HG03575 (cell line): ENCODE results near the gene MAP3K10.
"Not testable (repeated sequence)": the region's sequence is repeated elsewhere in the genome, so short reads cannot be mapped to it uniquely, and the experiment has no call there.

ENCODE experiments used
- ATAC-seq: cut with Tn5 transposase; IDR thresholded peaks from one replicate; pipeline ENCODE4 v1.9.1; 2021; ENCODE audit not compliant: unreplicated experiment, insufficient number of reproducible peaks, low FRiP score; ENCODE audit errors: extremely low read depth

MAP3K10 gene

DNA sequence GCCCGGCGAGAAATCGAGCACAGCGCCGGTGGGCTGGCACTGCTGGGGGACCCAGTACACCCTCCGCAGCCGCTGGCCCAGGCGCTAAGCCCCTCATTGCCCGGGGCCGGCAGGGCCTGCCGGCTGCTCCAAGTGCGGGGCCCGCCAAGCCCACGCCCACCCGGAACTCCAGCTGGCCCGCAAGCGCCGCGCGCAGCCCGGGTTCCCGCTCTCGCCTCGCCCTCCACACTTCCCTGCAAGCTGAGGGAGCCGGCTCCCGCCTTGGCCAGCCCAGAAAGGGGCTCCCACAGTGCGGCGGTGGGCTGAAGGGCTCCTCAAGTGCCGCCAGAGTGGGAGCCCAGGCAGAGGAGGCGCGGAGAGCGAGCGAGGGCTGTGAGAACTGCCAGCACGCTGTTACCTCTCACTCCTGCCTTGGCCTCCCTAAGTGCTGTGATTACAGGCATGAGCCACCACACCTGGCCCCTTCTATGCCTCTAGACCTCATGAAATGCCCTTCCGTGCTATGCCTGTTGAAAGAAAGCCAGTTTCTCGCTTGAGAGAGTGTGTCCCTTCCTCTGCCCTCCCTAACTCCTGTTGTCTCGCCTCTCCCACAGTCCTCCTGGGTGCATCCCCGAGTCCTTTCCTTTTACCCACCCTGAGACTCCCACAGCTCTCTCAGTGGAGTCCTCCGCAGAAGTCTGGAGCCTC, 20.8 kb upstream of the MAP3K10 start:
- not testable (repeated sequence) for ATAC-seq

DNA sequence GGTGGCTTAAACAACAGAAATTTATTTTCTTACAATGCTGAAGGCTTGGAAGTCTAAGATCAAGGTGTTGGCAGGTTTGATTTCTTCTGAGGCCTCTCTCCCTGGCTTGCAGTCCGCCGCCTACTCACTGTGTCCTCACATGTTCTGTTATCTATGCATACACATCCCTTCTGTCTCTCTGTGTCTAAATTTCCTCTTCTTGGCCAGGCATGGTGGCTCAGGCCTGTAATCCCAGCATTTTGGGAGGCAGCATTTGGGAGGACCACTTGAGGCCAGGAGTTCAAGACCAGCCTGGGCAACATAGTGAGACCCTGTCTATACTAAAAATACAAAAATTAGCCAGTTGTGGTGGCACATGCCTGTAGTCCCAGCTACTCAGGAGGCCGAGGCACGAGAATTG, 19.9 kb upstream of the MAP3K10 start:
- ATAC-seq = not testable (repeated sequence)

DNA sequence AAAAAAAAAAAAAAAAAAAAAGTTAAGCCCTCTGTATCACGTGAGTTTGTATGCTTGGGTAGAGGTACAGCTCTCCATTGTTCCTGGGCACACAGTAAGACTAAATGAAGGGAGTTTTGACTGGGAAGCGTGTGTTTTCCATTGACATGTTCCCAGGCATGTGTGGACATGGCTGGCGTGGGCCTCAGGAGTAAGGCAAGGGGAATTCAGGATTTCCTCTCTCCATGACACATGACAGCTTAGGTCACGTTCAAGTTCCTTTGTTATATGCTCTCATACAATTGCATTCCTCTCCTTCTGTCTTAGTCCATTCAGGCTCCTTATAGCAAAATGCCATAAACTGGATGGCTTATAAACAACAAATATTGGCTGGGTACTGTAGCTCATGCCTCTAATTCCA, 17.1 kb upstream of the MAP3K10 start:
- no peak for ATAC-seq

DNA sequence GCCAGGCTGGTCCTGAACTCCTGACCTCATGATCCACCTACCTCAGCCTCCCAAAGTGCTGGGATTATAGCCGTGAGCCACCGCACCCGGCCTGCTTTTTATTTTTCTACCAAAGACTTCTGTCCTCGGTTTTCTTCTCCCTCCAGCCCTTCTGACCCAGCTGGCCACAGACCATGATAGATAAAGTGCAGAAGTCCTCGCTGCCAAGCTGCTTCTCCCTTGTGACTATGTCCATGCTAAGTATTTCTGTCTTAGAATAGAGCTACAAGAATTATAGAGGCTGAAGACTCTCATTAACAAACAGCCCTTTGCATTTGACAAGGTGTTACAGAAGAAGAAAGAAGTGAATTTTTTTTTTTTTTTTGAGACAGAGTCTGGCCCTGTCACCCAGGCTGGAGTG, 15.4 kb upstream of the MAP3K10 start:
- ATAC-seq = no peak

DNA sequence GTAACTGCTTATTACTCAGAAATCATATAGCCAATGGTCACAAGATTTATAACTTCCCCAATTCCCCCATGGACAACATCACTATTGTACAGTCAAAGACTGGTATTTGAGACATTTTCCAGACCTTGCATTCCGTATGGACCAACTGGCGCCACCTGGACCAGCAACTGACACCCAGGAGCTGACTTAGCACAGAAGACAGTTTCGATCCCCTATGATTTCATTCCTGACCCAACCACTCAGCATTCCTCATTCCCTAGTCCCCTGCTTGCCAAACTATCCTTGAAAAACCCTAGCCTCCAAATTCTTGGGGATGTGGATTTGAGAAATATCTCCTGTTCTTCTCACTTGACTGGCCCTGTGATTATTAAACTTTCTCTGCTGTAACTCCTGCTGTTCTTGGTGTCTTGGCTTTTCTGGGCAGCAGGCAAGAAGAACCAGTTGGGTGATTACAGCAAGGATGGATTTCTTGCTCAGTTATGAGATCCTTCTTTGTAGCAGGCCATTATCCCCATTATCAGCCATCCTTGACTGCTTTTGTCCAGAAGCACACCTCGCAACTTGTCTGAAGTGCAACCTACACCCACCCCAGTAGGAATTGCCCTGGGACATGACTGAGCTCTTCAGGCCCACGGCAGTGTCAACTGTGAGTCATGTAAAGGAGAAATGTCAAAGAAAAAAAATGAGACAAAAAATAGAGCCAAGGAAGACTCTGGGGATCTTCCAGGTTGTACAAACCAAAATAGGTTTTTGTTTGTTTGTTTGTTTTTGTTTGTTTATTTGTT, 13.7 kb upstream of the MAP3K10 start:
- no peak for ATAC-seq

DNA sequence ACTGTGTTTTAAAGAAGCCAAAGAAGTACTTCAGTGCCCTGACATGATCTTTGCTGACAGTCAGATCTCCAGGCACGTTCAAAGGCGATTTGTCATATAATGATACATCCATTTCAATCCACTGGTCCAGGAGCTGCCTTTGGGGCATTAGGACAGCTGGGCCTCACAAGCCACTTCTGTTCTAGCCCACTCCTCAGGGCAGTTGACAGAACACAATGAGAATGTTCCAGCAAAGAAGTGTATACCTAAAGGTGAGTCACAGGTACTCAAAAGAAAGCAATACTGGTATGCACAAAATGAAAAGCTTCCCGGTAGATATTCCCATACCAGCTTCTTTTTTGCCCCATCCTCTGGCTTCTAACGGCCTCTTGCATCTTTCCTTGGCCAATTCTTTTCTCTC, 12.5 kb upstream of the MAP3K10 start:
- no peak for ATAC-seq

DNA sequence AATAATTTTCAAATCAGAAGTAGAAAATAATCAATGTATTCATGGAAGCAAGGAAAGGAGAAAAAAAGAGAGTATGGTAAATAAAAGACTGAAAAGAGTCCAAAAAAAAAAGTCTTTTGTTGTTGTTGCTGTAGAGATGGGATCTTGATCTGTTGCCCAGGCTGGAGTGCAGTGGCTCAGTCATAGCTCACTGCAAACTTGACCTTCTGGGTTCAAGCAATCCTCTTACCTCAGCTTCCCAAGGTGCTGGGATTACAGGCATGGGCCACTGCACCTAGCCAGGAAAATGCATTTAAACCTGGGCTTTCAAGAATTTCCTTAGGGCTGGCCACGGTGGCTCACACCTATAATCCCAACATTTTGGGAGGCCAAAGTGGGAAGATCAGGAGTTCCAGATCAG, 7.0 kb upstream of the MAP3K10 start:
- no peak for ATAC-seq

DNA sequence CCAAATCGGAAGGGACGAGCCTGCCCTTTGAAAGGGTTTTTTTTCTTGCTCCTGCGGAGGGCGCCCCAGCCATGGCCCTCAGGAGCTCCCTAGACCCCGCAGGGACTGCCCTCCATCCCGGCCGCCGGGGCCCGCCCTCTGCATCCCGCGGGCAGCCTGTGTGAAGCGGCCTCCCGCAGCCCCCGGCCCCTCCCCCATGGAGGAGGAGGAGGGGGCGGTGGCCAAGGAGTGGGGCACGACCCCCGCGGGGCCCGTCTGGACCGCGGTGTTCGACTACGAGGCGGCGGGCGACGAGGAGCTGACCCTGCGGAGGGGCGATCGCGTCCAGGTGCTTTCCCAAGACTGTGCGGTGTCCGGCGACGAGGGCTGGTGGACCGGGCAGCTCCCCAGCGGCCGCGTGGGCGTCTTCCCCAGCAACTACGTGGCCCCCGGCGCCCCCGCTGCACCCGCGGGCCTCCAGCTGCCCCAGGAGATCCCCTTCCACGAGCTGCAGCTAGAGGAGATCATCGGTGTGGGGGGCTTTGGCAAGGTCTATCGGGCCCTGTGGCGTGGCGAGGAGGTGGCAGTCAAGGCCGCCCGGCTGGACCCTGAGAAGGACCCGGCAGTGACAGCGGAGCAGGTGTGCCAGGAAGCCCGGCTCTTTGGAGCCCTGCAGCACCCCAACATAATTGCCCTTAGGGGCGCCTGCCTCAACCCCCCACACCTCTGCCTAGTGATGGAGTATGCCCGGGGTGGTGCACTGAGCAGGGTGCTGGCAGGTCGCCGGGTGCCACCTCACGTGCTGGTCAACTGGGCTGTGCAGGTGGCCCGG, 815 bp downstream of the MAP3K10 start:
- no peak for ATAC-seq

DNA sequence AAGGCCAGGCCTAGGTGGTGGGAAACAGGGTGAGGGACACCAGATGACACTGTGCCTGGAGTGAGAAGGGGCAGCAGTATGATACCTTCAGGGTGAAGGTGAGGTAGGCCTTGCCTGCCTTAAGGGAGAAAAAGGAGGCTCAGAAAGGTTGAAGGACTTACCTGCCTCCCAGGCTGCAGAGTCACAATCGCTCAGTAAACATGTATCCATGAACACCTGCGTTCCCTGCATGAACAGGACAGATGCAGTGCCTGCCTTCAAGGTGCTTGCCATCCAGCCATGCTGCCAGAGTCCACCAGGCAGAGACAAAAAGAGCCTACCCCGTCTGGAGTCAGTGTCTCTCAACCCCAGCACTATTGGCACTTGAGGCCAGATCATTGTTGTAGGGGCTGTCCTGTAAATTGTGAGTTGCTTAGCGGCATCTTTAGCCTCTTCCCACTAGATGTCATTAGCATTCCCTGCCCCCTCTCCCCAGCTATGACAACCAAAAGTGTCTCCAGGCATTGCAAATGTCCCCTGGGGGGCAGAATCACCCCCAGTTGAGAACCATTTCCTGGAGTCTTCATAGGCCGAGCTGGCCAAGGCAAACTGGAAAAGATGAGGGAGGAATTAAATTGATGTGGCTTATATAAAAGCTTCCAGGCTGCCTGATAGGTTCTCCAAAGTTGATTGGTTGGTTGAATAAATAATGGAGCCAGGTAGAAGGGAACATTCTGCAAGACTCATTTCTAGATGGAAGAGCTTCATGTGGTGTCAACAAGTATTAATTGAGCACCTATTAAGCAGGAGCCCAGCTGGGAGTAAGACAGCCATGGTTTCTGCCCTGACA, 1.7 kb downstream of the MAP3K10 start:
- ATAC-seq = no peak

DNA sequence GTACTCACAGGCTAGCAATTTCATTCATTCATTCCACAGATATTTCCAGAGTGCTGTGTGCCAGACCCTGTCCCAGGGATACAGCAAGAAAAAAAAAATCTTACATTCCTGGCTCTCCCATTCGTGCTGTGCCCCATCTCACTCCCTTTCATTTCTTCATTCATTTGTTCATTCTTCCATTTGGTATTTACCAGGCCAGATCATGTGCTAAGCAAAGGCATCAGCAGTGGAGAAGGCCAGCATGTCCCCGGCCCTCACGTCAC, 2.3 kb downstream of the MAP3K10 start:
- ATAC-seq = no peak

DNA sequence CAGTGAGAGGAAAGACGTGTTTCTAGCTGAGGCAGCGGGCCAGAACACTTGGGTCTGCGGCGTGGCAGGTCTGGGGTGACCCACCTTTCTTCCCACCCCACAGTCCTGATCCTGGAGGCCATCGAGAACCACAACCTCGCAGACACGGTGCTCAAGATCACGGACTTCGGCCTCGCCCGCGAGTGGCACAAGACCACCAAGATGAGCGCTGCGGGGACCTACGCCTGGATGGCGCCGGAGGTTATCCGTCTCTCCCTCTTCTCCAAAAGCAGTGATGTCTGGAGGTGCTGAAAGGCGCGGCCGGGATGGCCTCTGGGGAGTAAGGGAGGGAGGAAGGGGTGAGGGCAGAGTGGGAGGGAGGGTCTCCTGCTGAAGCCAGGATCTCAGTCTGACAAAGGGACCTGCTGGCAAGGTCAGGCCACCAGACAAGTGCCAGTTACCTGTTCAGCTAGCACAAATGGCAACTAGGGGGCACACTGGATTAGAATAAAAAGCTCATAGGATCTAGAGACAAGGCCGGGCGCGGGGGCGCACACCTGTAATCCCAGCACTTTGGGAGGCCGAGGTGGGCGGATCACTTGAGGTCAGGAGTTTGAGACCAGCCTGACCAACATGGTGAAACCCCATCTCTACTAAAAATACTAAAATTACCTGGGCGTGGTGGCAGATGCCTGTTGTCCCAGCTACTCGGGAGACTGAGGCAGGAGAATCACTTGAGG, 7.2 kb downstream of the MAP3K10 start:
- no peak for ATAC-seq

DNA sequence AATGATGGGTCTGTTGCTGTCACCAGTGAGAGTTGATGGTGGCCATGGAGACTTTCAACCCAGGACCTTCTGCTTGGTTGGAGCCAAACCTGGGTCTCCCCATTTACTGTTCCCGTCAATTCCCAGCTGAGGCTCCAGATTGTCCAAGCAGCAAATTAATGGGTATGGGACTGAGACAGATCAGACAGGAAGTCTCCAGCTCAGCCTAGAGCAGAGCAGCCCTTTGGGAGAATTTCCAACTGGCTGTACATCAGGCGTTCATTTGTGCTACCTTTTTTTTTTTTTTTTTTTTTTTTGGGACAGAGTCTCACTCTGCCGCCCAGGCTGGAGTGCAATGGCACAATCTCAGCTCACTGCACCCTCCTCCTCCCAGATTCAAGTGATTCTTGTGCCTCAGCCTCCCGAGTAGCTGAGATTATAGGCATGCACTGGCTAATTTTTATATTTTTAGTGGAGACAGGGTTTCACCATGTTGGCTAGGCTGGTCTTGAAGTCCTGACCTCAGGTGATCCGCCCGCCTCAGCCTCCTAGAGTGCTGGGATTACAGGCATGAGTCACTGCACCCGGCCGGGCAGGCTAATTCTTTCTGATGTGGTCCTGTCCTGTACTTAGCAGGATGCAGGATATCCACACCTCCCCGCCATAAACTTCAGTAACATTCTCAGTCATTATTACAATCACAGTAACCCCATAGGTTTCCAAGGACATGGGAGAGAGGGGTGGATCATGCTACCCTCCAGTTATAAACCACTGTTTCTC, 9.3 kb downstream of the MAP3K10 start:
- no peak for ATAC-seq

DNA sequence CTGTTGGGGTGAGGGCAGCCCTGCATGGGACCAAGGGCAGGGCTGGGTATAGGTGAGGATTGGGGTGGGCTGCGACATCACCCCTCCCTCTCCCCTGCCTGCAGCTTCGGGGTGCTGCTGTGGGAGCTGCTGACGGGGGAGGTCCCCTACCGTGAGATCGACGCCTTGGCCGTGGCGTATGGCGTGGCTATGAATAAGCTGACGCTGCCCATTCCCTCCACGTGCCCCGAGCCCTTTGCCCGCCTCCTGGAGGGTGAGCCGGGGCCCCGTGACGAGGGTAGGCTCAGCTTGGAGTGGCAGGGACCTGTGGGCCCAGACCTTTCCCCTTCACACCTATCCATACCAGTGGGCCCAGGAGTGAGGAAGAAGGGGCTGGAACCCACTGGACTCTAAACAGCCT, 13.2 kb downstream of the MAP3K10 start:
- ATAC-seq = no peak

DNA sequence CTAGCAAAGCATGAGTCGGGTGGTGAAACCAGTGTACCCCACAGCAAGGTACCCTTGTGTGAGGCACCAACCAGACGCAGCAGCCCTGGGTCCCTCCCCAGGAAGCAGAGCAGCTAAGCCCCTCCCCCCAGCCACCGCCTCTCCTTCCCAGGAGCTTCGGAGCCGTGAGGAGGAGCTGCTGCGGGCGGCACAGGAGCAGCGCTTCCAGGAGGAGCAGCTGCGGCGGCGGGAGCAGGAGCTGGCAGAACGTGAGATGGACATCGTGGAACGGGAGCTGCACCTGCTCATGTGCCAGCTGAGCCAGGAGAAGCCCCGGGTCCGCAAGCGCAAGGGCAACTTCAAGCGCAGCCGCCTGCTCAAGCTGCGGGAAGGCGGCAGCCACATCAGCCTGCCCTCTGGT, 14.5 kb downstream of the MAP3K10 start:
- no peak for ATAC-seq

DNA sequence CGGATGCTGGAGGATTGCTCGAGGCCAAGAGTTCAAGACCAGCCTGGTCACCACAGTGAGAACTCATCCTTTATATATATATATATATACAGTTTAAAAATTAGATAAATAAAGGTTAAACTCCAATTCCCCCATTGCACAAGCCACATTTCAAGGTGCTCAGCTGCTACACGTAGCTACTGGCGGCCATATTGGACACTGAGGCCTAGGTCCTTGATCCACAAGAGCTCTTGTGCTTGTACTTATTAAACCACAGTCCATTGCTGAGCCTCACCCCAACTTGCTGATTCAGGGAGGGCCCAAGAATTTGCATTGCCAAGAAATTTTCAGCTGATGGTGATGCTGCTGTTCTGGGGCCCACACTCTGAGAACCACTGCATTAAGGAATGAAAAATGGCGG, 17.4 kb downstream of the MAP3K10 start:
- no peak for ATAC-seq

DNA sequence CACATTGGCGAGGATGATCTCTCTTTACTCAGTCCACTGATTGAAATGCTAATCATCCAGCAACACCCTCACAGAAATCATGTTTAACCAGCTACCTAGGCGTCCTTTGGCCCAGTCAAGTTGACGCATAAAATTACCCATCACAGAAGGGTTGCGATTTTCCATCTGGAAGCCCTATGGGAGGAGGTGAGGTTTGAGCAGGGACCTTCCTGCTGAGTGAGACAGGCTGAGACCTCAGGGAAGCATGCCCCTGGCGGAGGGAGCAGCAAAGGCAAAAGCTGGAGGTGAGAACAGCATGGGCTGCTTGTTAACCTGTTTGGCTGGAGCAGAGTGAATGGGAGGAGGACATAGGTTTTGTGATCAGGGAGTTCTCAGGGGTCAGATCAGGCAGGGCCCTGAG, 19.7 kb downstream of the MAP3K10 start:
- no peak for ATAC-seq

DNA sequence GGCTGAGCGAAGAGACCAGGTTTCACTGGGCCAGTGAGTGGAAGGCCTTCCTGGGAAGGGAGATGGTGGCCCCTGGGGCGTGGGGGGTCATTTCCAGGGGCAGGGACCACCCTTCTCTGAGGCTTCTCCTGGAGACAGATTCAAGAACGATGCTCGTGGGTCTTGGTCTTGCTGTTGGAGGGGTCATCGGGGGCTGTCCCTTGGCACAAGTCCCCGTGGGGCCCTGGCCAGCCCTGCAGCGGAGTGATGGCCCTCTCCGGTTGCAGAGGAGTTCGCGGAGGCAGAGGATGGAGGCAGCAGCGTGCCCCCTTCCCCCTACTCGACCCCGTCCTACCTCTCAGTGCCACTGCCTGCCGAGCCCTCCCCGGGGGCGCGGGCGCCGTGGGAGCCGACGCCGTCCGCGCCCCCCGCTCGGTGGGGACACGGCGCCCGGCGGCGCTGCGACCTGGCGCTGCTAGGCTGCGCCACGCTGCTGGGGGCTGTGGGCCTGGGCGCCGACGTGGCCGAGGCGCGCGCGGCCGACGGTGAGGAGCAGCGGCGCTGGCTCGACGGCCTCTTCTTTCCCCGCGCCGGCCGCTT, 22.1 kb downstream of the MAP3K10 start:
- ATAC-seq = no peak
